HepG2 (cell line): ENCODE data around the gene SLC27A2. TPM values are rescaled to one million over a fixed set of nuclear protein-coding genes. Genes with fewer than 3 reads are reported as not detected.

Experiments
- ATAC-seq: fragments of 200-7000 bp; cut with Tn5 transposase; 3 replicates; pipeline ENCODE4 v1.9.1; 2020; ENCODE audit warnings: mild to moderate bottlenecking, moderate library complexity
- BruUV-seq: library from RNA; stranded (reverse); fragments of 400-500 nt; replicated peaks from 2 replicates; lab custom pipeline; 2021; lab: Mats Ljungman, UMichigan
- CTCF ChIA-PET: fragments of 300-600 bp; formaldehyde crosslinking; extraction: SDS; loops from one replicate; lab custom pipeline; 2021; ENCODE audit warnings: low total read pairs, inconsistent platforms, low intra/inter-chr PET ratio; lab: Yijun Ruan, JAX
- POLR2A ChIA-PET: fragments of 350-600 bp; sonication (Branson Sonifier 250); formaldehyde crosslinking; loops from one replicate; lab custom pipeline; 2020; ENCODE audit warnings: antibody characterized with exemption, inconsistent platforms; lab: Yijun Ruan, JAX
- DNase-seq: peaks from one replicate; pipeline ENCODE4 v3.0.0-alpha.2; 2015; ENCODE audit warnings: low spot score
- FAIRE-seq: peaks from 3 replicates; lab custom pipeline; 2011; peaks lifted over from hg19 to GRCh38; lab: Jason Lieb, UNC
- H2AFZ ChIP-seq: one replicate; pipeline ENCODE4 v1.6.1; 2011; ENCODE audit warnings: low read length, inconsistent platforms
- H3K27ac ChIP-seq: fragments of 300-600 bp; 3 replicates; pipeline ENCODE4 v1.8.0; 2011; ENCODE audit warnings: mixed run types, mild to moderate bottlenecking, mixed read lengths, low read length, inconsistent platforms; ENCODE audit not compliant: insufficient read depth; ENCODE audit errors: extremely low read length
- H3K27me3 ChIP-seq, 2 experiments: fragments of 200-600 bp in 1 of 2; 2 replicates in 1 of 2; 3 replicates in 1 of 2; pipeline versions ENCODE4 v1.6.0 to v1.8.0; 2011; ENCODE audit warnings: low read length in 2 of 2, mild to moderate bottlenecking in 2 of 2, moderate library complexity in 2 of 2, inconsistent platforms in 1 of 2; ENCODE audit not compliant: insufficient read depth in 2 of 2, control insufficient read depth in 1 of 2
- H3K36me3 ChIP-seq, 2 experiments: fragments of 200-600 bp in 1 of 2; replicated peaks in 1 of 2; 2 replicates in 1 of 2; 3 replicates in 1 of 2; pipeline versions ENCODE4 v1.5.1 to v1.8.0; 2011; ENCODE audit warnings: low read length in 2 of 2, inconsistent platforms in 1 of 2; ENCODE audit not compliant: insufficient read depth in 2 of 2, control insufficient read depth in 1 of 2
- H3K4me1 ChIP-seq: 2 replicates; pipeline ENCODE4 v1.5.1; 2012; ENCODE audit warnings: low read length, inconsistent platforms; ENCODE audit not compliant: insufficient read depth
- H3K4me2 ChIP-seq: 2 replicates; pipeline ENCODE4 v1.6.0; 2011; ENCODE audit warnings: low read depth, low read length, inconsistent platforms
- H3K4me3 ChIP-seq, 3 experiments: fragments of 200-600 bp in 1 of 3; sonication (generic), shearing (Covaris generic) in 1 of 3; replicated peaks in 1 of 3; 2 replicates each; pipeline ENCODE4 v1.5.1; 2011 to 2016; ENCODE audit warnings: low read length in 3 of 3, inconsistent platforms in 2 of 3, low read depth in 2 of 3, mild to moderate bottlenecking in 2 of 3, control low read depth in 1 of 3, mixed read lengths in 1 of 3; ENCODE audit not compliant: insufficient read depth in 1 of 3
- H3K79me2 ChIP-seq: one replicate; pipeline ENCODE4 v1.6.1; 2011; ENCODE audit warnings: low read length, inconsistent platforms; ENCODE audit not compliant: insufficient read depth
- H3K9ac ChIP-seq: 2 replicates; pipeline ENCODE4 v1.6.0; 2011; ENCODE audit warnings: mild to moderate bottlenecking, low read depth, low read length, inconsistent platforms; ENCODE audit not compliant: insufficient read depth
- H3K9me3 ChIP-seq: 2 replicates; pipeline ENCODE4 v1.5.1; 2012; ENCODE audit warnings: mild to moderate bottlenecking, low read length
- H4K20me1 ChIP-seq: 2 replicates; pipeline ENCODE4 v1.6.0; 2011; ENCODE audit warnings: inconsistent platforms, mild to moderate bottlenecking, low read length, moderate library complexity; ENCODE audit not compliant: insufficient read depth
- ATF7 ChIP-seq, 2 experiments: fragments of 450-650 bp in 1 of 2; sonication (generic) in 1 of 2; formaldehyde crosslinking in 1 of 2; IDR thresholded peaks; 2 replicates each; pipeline versions ENCODE4 v1.4.0 to v1.6.1; 2016 to 2020; ENCODE audit warnings: antibody characterized with exemption in 1 of 2, mild to moderate bottlenecking in 1 of 2, missing genetic modification reagents in 1 of 2
- CREM ChIP-seq, 2 experiments: sonication (generic) in 1 of 2; formaldehyde crosslinking in 1 of 2; IDR thresholded peaks; 2 replicates each; pipeline versions ENCODE4 v1.4.0 to v1.6.1; 2016 to 2020; ENCODE audit warnings: antibody characterized with exemption in 1 of 2, mild to moderate bottlenecking in 1 of 2, missing genetic modification reagents in 1 of 2
- EED ChIP-seq: sonication (generic); formaldehyde crosslinking; IDR thresholded peaks from 2 replicates; pipeline ENCODE4 v1.5.0; 2020; ENCODE audit warnings: mild to moderate bottlenecking, missing genetic modification reagents
- FOXJ3 ChIP-seq: sonication (generic); formaldehyde crosslinking; IDR thresholded peaks from 2 replicates; pipeline ENCODE4 v1.4.0; 2020; ENCODE audit warnings: missing genetic modification reagents, mild to moderate bottlenecking, borderline replicate concordance
- FOXO1 ChIP-seq: sonication (generic); formaldehyde crosslinking; IDR thresholded peaks from 2 replicates; pipeline ENCODE4 v1.4.0; 2020; ENCODE audit warnings: missing genetic modification reagents
- GTF3A ChIP-seq: sonication (generic); formaldehyde crosslinking; conservative IDR thresholded peaks from 2 replicates; pipeline ENCODE4 v1.4.0; 2020; ENCODE audit warnings: mild to moderate bottlenecking, missing genetic modification reagents
- IKZF1 ChIP-seq: fragments of 450-650 bp; IDR thresholded peaks from 2 replicates; pipeline ENCODE4 v1.7.1; 2016
- JARID2 ChIP-seq: sonication (generic); formaldehyde crosslinking; IDR thresholded peaks from 2 replicates; pipeline ENCODE4 v1.8.1; 2023; ENCODE audit warnings: missing genetic modification reagents, inconsistent platforms; ENCODE audit not compliant: insufficient replicate concordance
- MAFF ChIP-seq: IDR thresholded peaks from 2 replicates; pipeline ENCODE4 v1.6.1; 2011; ENCODE audit warnings: low read depth, low read length, improper control_type of control experiment
- MXI1 ChIP-seq: IDR thresholded peaks from 3 replicates; pipeline ENCODE4 v1.6.1; 2012; ENCODE audit warnings: low read depth, low read length, inconsistent platforms, borderline replicate concordance
- NCOA1 ChIP-seq: sonication (generic); formaldehyde crosslinking; IDR thresholded peaks from 2 replicates; pipeline ENCODE4 v1.9.0; 2021; ENCODE audit warnings: missing genetic modification reagents
- SRSF1 ChIP-seq: fragments of 200-400 bp; formaldehyde crosslinking; optimal IDR thresholded peaks from 2 replicates; pipeline ENCODE3; 2017; ENCODE audit warnings: mild to moderate bottlenecking, low read depth, low read length, moderate library complexity
- ZFY ChIP-seq: sonication (generic); formaldehyde crosslinking; IDR thresholded peaks from 2 replicates; pipeline ENCODE4 v1.4.0; 2020; ENCODE audit warnings: missing genetic modification reagents
- ZNF644 ChIP-seq: IDR thresholded peaks from 2 replicates; pipeline ENCODE4 v1.6.1; 2016; ENCODE audit warnings: low read depth
- ZNF7 ChIP-seq: IDR thresholded peaks from 2 replicates; pipeline ENCODE4 v1.6.1; 2016; ENCODE audit warnings: missing biosample characterization, missing genetic modification reagents
- ZNF703 ChIP-seq: sonication (generic); formaldehyde crosslinking; IDR thresholded peaks from 2 replicates; pipeline ENCODE4 v1.5.1; 2020; ENCODE audit warnings: missing genetic modification reagents, mild to moderate bottlenecking, moderate library complexity, borderline replicate concordance
- ZSCAN30 ChIP-seq: sonication (generic); formaldehyde crosslinking; IDR thresholded peaks from 2 replicates; pipeline ENCODE4 v1.5.0; 2020; ENCODE audit warnings: mild to moderate bottlenecking, missing genetic modification reagents
- WGBS: methylation state at CpG from one replicate; pipeline ENCODE4 v1.1.6; 2017; ENCODE audit warnings: low lambda C conversion rate; 5-methylcytosine and 5-hydroxymethylcytosine counted together
- in situ Hi-C: cut with HindIII; loops from 2 replicates; pipeline ENCODE4 v1.10.0; 2017; ENCODE audit warnings: low pct_unique_long_range_greater_than_20kb; ENCODE audit not compliant: extremely low pct_ligation_motif_present
- intact Hi-C: fragments of 100-400 bp; cut with micrococcal nuclease; formaldehyde crosslinking; loops from one replicate; pipeline ENCODE4 v1.10.0; 2022; ENCODE audit not compliant: unreplicated experiment
- polyA plus RNA-seq, 8 experiments: library from polyadenylated mRNA; depleted of rRNA in 3 of 8; stranded (reverse) in 7 of 8; unstranded in 1 of 8; fragments of >200 nt; fragmentation: Illumina TruSeq in 4 of 8; extraction: Trizol in 4 of 8; gene quantifications; 2 replicates each; pipeline versions ENCODE4 v1.2.1 to v1.2.3, GENCODE V29; 2011 to 2016; ENCODE audit warnings: low read depth in 4 of 8, missing spikeins in 1 of 8, mixed read lengths in 1 of 8; ENCODE audit not compliant: insufficient read depth in 1 of 8
- total RNA-seq, 5 experiments: library from RNA; depleted of rRNA; stranded (reverse); fragments of >200 nt; fragmentation: Illumina TruSeq; extraction: Trizol; gene quantifications; 2 replicates each; pipeline ENCODE4 v1.2.3, GENCODE V29; 2016; ENCODE audit warnings: low read depth in 1 of 5
- TF ChIP-seq, protein P1 (sequence below): sonication (generic); formaldehyde crosslinking; IDR thresholded peaks from 2 replicates; pipeline ENCODE4 v1.8.1; 2023; ENCODE audit warnings: mild to moderate bottlenecking, missing genetic modification reagents, borderline replicate concordance
- TF ChIP-seq, protein P2 (sequence below), 2 experiments: fragments of 450-650 bp in 1 of 2; sonication (generic) in 1 of 2; formaldehyde crosslinking; IDR thresholded peaks; 2 replicates each; pipeline versions ENCODE4 v1.5.0 to v1.8.0; 2020 to 2022; ENCODE audit warnings: mild to moderate bottlenecking in 1 of 2, missing genetic modification reagents in 1 of 2

Gene SLC27A2
- total and polyA plus RNA-seq, 2 of the 13 experiments (the other 11 are each of a cell fraction or from before 2014, with no cell fraction given): 14.6 to 23.4 TPM

DNA sequence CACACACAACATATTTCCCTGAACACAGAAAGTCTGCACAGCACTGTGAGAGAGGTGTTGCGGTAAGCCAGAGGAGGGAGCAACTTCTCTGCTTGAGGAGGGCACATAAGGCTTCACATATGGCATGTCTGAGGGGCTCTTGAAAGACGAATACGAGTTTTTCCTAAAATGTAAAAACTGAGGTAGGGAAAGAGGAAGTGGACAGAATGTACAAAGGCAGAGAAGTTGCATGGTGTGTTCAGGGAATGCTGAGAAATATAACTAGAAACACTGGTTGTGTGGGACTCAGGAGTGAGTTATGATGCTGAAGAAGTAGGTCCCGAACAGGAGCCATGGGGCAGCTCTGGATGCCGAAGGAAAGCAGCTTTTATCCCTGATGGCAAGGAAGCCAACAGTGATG is 40.1 kb upstream of the SLC27A2 start:
- Histone ChIP-seq H3K9ac (no peak overlapping the region), H3K27ac (no peak overlapping the region), H4K20me1 (no peaks in the 10 kb centered on the region), H3K36me3 (no peaks in the 10 kb centered on the region), H3K4me3 (no peak overlapping the region), H3K79me2 (no peaks in the 10 kb centered on the region), H3K4me2 (no peak overlapping the region), H3K9me3 (no peaks in the 10 kb centered on the region), H3K27me3 (no peaks in the 10 kb centered on the region), H2AFZ (no peak overlapping the region), H3K4me1 (peaks cover 14% of the 10 kb centered on the region)
- WGBS: 63% methylated on average over 5 of the region's 5 CpGs
- ChIA-PET POLR2A (no interaction called here), CTCF (no interaction called here)
- BruUV-seq: no TSS peak
- DNase-seq: no peak
- intact Hi-C loops (no loop called here), in situ Hi-C loops (loop anchor here (10.0 kb wide), 1 partner anchor 1277 kb away; no protein-coding TSS in a partner anchor)
- no peak for ATAC-seq
- TF ChIP-seq ZFY (CRISPR knock-in tag): no peak
- no peak for TF ChIP-seq MXI1
- no peak for TF ChIP-seq SRSF1
- TF ChIP-seq NCOA1 (CRISPR knock-in tag): no peak
- no peak for TF ChIP-seq FOXJ3
- no peak for TF ChIP-seq ZNF703 (CRISPR knock-in tag)
- no peak for TF ChIP-seq MAFF
- no peak for TF ChIP-seq GTF3A (CRISPR knock-in tag)
- no peak for TF ChIP-seq ZSCAN30
- TF ChIP-seq ATF7 (IDR thresholded peaks at IDR 0.05): no peak
- no peak for TF ChIP-seq ATF7 (CRISPR knock-in tag; IDR thresholded peaks at IDR 0.05)
- TF ChIP-seq ZNF644 (CRISPR knock-in tag): no peak
- TF ChIP-seq ZNF7: no peak
- no peak for TF ChIP-seq EED
- TF ChIP-seq FOXO1 (CRISPR knock-in tag): no peak
- TF ChIP-seq, protein P1, sequence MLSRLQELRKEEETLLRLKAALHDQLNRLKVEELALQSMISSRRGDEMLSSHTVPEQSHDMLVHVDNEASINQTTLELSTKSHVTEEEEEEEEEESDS (CRISPR knock-in tag): no peak
- TF ChIP-seq, protein P2, sequence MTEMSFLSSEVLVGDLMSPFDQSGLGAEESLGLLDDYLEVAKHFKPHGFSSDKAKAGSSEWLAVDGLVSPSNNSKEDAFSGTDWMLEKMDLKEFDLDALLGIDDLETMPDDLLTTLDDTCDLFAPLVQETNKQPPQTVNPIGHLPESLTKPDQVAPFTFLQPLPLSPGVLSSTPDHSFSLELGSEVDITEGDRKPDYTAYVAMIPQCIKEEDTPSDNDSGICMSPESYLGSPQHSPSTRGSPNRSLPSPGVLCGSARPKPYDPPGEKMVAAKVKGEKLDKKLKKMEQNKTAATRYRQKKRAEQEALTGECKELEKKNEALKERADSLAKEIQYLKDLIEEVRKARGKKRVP (CRISPR knock-in tag; IDR thresholded peaks at IDR 0.05): no peak
- TF ChIP-seq JARID2: no peak
- TF ChIP-seq IKZF1: no peak
- no peak for TF ChIP-seq CREM (IDR thresholded peaks at IDR 0.05)
- no peak for TF ChIP-seq CREM (CRISPR knock-in tag; IDR thresholded peaks at IDR 0.05)
- no peak for FAIRE-seq
